GM21390 (cell line): Measurements from ENCODE around the gene BEX2.
"Not testable (repeated sequence)": the region's sequence is repeated elsewhere in the genome, so short reads cannot be mapped to it uniquely, and the experiment has no call there.

ENCODE experiments used
- ATAC-seq: cut with Tn5 transposase; IDR thresholded peaks from one replicate; pipeline ENCODE4 v1.9.1; 2021; ENCODE audit not compliant: unreplicated experiment

The BEX2 gene

DNA sequence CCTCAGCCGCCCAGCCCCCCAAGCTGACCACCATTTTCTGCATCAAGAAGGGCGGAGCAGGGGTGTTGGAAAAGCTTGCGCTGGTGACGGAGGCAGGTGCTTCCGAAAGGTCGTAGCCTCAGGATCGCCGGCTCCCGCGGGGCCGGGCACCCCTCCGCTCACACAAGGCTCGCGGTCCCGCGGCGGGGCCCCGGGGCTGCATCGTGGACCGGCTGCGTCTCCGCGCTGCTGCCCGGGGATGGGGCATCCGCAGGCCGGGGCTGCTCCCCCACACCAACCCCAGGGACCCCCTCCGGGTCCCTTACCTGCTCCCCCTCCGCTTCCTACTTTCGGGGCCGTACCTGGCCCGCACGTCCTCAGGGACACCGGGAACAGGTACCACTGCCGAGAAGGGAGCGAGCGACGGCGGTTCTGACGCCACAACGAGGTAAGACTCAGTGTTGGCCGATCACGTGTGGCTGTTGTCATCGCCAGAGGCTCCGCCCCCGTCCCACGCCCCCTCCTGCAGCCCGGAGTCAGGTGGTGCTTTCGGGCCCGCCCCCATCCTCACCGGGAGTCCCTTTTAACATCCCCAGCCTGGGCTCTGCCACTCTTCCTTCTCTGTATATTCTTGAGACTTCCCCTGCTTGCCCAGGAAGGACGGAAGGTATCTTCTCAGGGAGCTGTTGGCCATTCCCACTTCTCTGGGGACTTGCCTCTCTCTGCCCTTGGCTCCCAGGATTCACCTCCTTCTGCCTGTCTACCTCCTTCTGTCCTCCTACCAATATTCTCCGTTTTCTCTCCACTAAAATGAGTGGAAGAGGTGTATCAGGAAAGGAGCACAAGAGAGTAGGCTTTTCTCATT lies at the start of gene BEX2:
TSS of gene BEX2 (minus strand) at position 436 of the 844 bp plus-strand sequence. CDS start 1,014 bp downstream, outside the sequence.
- ATAC-seq = peak; percentile 97

DNA sequence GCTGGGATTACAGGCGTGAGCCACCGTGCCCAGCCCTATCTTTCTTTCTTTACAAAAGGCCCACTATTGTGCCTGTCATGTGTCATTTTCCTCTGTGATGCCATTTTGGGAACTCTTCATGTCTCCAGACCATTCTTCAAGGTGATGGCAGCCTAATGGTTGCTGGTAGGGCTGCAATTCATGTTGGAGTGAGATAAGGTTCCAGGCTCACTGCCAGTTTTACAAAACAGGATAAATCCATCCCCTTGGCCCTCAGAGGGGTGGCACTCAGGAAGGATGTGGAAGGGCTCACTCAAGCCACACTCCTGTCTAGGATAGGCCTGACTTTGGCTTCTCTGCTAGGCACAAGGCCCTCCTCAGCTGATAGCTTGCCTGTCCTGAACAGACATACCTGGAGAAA lies 49.3 kb upstream of the BEX2 start:
- no peak for ATAC-seq

DNA sequence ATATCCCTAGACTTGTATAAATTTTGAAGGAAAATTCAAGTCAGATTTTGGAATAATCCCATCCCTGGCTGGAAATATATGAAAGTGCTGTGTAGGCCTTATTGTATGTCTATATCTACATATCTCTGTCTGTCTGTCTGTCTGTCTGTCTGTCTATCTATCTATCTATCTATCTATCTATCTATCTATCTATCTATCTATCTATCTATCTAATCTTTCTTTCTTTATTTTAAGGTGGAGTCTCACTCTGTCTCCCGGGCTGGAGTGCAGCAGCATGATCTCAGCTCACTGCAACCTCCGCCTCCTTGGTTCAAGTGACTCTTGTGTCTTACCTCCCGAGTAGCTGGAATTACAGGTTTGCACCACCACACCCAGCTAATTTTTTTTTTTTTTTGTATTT lies 48.8 kb upstream of the BEX2 start:
- ATAC-seq = not testable (repeated sequence)

DNA sequence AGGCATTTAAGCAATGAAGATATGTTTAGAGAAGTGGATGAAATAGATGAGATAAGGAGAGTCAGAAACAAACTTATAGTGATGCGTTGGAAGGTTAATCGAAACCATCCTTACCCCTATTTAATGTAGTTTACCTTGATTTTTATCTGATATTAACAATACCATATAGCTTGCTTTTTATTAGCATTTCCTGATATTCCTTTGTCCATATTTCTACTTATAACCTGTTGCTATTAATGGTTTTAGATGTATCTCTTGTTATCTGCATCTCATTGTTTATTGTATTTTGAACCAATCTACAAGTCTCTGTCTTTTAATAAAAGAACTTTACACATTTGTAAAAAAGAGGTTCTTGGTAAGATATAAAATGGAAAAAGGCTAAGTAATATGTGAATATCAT lies 47.1 kb upstream of the BEX2 start:
- ATAC-seq = no peak

DNA sequence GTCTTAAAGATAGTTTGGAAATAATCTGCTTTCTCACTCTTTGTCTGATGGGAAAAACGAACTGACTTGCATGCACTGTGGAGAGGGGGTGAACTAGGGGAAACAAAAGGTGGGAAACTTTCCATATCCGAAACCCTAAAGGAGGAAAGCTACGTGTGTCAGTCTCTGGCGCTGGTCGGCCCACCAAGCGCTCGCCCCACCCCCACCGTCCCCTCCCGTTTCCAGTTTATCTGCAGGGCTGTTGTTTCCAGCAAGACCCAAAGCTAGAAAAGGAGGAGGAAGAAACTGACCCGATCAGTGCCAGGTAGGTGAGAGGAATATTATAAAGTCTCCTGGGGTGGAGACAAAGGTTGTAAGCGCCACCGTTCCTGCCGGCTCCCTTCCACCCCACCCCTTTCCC lies 46.1 kb upstream of the BEX2 start:
- ATAC-seq = no peak

DNA sequence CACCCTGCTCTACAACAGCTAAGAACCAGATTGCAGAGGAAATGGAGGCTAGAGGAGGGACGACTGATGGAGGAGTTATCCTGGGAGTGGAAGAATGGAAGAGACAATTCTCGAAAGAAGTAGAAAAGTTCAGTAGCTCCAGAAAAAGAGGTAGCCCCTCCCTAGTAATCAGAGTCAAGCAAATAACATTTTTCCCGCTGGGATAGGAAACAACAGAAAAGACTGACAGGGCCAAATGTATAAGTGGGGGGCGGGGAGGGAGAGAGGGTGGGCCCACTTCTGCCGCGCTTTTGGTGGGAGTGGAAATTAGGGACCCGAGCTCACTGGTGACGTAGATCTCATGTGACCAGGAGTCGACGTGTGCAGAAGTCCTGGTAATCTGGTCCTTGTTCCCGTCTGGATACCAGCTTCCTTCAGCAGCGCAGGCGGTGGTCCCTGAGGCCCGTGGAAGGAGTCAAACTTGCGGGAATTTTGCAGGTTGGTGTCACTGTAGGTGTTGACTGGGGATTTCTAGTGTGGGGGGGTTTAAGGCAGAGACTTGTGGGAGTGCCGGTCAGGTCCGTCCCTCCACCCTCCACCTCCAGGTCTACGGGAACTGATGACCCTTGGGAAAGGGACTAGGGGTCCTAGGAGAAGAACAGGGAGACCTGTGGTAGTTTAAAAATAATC lies 45.5 kb upstream of the BEX2 start, which contains the start of gene TCEAL9:
TSS of gene TCEAL9 (plus strand) at position 377 of the 669 bp plus-strand sequence. CDS start 1,179 bp downstream, outside the sequence.
- no peak for ATAC-seq

DNA sequence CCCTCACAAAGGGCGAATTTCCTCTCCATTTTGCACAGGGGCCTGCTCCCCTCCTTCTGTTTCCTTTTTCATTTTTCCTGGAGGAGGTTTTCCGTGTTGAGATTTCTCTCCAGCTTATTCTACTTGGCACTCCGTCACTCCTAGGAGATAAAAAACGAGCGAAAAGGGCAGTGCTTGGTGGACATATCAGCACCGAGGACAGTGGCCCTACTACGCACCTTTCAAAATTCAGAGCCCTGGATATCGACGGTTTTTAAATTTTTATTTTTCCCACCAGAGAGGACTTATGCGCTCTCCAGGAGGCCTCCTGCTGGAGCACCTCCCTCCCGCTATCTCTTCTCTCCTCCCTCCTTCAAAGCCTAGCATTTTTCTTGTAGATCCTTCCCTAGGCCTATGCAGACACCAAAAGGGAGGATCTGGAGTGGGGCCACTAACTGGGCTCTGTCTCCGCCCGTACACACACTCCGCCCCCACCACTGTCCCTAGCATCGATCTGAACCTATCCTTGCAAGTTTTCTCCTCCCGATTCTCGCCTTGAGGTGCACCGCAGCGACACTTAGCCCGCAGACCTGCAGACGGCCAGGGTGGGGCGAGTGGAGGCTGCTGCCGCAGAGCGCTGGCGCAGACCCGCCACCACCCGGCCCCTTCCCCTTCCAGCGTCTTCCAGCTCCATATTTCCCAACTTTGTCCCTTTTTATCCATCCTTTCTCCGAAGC lies 37.0 kb upstream of the BEX2 start:
- ATAC-seq = no peak

DNA sequence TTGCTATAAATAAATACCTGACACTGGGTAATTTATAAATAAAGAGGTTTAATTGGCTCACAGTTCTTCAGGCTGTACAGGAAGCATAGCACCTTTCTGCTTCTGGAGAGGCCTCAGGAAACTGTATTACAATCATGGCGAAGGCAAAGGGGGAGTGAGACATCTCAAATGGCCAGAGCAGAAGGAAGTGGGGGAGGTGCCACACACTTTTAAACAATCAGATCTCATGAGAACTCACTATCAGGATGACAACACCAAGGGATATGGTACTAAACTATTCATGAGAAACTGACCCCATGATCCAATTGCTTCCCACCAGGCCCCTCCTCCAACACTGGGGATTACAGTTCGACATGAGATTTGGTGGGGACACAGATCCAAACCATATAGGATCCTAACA lies 33.8 kb upstream of the BEX2 start:
- no peak for ATAC-seq

DNA sequence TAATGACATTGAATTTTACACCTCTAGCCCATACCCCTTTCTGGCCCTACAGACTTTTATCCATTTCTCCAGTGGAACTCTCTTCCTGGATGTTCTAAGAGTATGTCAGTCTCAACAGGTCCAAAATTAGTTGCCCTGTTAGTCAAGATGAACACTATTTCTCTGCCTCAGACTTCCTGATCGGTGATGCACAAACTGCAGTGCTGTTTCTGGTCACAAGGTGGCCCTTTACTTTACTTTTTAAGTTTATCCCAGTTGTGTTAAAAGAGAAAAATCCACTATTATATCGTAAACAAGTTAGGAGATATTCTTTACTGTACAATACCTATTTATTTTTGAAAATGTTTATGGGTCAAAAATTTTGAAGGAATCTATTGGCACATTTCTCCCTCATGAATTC lies 32.3 kb upstream of the BEX2 start:
- ATAC-seq = no peak

DNA sequence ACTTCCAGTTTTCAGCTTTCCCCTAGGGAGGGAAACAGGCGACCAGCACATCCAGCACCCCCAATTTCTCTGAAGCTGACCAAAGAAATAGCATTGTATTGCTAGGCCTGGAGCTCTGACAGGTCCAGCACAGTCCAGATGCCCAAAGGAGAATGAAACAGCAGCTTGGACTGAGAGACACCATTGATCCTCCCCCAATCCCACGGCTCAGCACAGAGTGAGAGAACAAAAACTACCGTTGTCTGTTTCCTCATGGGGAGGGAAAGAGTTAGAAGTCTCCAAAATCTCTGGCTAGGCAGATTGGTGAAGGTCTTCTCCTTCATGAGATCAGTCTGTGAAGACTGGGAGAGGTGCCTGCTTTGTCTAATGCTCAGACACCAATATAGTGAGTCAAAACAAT lies 27.9 kb upstream of the BEX2 start:
- no peak for ATAC-seq

DNA sequence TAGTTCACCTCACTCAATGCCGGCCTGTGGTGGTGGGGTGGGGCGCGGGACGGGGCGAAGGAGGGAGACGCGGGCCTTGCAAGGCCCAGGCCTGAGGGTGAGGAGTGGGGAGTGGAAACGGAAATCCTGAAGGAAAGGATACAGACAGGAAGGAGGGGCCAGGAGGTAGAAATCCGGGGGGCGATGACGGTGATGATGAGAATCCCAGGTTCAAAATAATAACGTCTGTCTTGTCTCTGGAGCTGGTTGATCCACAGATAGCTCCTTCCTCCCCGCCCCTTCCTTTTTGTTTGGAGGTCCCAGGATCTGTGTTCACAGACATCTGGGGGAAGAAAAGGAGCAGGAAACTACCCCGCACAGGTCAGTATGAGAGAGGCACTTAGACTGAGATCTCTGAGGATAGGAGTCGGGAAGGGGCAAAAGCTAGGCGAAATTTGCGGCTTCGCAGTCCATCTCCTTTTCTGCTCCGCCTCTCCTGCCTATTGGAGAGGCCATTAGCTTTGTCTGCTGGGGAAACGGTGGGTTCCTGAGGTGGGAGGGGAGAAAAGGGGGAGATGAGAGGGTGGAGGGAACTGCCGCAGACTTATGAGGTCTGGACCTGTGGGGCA lies 20.0 kb upstream of the BEX2 start:
- ATAC-seq = no peak

DNA sequence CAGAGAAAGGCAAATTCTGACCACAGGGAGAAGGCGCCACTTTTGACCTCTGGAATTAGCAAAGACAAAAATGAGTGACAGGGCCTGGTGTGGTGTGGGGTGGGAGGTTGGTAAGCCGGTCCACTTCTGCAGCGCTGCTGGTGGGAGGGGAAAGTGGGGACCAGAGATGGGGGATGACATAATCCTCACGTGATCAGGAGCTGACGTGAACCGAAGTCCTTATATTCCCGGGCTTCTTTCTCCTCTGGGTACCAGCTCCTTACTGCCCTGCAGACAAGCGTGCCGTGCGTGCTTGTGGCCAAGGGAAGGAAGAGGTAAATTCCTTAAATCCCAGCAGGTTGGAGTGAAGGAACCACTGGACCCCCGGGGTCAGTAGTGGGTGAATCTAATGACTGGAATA lies 19.2 kb upstream of the BEX2 start, which contains the start of gene TCEAL7:
TSS of gene TCEAL7 (plus strand) at position 249 of the 400 bp plus-strand sequence. CDS start 1,165 bp downstream, outside the sequence.
- no peak for ATAC-seq

DNA sequence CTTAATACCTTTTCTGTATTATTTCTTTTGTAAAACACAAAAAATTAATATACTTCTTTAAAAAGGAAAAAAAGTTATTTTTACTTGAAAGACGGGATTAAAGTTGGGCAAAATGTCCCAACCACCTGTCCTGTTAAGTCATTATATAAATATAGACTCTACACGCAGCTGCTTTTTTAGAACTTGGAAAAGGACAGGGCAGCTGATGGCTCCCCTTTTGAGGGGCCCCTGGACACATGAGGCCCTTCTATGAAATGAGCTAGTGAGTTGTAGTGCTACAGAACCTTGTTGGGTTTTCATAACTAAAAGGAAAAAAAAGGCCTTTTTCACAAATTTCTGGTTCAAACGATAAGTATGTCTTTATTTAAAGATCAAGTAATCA lies 600 bp upstream of the BEX2 start:
- no peak for ATAC-seq

DNA sequence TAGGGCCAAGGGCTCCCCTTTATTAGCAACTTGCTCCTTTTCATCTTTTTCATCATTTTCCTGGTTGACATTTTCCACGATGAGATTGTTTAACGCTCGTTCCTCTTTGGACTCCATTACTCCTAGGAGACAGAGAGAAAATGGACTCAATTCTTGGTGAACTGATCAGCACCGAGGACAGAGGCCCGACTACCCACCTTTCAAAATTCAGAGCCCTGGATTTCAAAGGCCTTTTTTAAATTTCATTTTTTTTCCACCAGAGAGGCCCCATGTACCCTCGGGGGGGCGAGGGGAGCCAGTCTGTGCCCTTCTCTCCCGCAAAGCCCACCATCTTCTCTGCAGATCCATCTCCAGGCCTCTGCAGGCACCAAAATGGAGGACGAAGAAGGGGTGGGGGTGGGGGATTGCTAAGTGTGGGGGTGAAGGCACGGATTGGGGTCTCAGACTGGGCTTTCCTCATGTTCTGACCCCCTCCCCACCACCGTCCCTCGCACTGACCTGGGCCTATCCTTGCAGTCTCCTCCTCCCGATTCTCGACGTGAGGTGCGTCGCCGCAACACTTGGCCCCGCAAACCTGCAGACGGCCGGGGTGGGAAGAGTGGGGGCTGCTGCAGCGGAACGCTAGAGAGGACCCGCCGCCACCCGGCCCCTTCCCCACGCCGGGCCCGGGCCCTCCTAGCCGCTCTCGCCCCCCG lies 783 bp downstream of the BEX2 start:
- no peak for ATAC-seq

DNA sequence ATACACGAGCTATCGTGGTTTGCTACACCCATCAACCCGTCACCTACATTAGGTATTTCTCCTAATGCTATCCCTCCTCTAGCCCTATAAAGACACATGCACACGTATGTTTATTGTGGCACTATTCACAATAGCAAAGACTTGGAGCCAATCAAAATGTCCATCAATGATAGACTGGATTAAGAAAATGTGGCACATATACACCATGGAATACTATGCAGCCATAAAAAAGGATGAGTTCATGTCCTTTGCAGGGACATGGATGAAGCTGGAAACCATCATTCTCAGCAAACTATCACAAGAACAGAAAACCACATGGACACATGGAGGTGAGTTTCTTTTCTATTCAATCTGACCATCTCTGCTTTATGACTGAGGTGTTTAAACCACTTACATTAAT lies 5.1 kb downstream of the BEX2 start:
- not testable (repeated sequence) for ATAC-seq

DNA sequence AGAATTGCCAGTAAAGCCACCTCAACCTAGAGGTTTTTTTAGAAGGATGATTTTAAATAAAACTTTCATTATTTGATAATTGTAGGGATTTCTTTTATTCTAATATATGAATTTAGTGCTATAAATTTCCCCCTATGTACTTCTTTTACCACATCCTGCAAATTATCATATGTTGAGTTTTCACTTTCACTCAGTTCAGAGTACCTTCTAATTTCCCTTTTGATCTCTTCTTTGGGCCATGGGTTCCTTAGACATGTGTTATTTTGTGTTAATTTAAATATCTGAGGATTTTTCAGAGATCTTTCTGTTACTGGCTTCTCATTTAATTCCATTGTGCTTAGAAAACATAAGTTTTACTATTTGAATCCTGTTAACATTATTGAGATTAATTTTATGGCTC lies 6.1 kb downstream of the BEX2 start:
- ATAC-seq = no peak

DNA sequence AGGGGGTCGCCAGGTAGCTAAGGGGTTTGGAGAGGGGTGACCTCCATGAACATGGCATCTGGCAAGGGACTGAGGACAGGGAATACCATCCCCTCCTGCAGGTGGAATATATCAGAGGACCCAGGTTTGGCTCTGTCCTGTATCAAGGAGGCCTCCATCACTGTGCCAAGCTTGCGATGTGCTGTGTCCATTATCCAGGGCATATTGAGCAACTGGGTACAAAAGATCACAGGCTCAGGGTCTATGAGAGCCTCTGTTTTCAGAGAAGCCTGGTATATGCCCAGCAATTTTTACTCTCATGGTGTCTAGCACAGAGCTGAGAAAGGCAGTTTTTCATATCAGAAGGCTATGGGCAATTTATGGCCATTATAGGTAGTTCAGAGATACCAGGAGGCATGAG lies 17.7 kb downstream of the BEX2 start:
- no peak for ATAC-seq

DNA sequence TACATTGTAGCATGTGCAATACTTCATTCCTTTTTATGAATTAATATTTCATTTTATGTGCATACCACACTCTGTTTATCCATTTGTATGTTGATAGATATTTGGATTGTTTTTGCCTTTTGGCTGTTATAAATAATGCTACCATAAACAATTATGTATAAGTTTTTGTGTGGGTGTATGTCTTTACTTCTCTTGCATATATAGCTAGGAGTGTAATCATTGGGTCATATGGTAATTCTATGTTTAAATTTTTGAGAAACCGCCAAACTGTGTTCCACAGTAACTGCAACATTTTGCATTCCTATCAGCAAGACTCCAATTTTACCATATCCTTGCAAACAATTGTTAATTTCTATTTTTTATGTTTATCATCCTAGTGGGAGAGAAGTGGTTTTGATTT lies 31.2 kb downstream of the BEX2 start:
- ATAC-seq = no peak

DNA sequence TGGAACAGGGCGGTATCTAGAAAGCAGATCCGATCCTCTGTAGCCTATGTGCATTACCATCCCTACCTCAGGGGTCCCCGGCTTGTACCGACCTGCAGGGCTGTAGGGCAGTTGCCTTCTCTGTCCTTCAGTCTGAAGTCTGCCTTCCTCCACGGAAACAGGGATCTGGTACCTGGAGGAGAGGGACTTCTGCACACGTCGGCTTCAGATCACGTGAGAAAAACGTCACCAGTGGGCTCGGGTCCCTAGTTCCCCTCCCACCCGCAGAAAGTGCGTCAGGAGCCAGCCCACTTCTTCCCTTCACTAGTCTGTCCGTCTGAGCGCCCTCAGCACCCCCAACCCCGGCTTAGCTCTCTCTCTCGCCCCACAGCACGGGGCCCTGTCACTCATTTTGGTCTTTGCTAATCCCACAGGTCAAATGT lies 34.2 kb downstream of the BEX2 start, which contains the start of gene TCEAL5:
TSS of gene TCEAL5 (minus strand) at position 170 of the 422 bp plus-strand sequence. CDS start 2,187 bp downstream, outside the sequence.
- ATAC-seq = no peak

DNA sequence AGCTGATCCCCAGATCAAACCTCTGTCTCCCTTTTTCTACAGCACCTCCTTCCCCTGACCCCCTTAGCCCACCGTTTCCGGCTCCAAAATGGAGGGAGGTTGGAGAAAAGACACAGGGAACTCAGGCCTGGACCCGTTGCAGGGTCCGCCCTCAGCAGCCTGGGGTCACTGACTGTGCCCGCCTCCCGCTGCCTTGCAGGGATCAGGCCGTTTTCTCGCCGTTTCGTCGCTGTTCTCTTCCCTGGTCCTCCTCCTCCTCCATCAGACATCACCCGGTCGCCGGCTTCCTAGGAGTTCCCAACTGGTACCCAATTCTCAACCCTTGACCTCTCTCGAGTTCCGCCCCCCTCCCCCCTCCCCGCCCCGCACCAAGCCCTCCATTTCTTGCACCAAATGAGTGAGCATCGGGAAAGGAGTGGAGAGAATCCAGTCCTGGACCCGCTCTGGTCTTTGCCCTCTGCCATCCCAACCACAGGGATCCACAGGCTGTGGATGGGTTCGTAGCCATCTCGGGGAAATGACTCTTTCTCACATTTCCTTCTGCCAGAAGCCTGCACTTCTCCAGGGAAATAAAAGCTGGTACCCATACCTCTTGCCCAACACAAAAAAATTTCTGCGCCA lies 34.7 kb downstream of the BEX2 start:
- ATAC-seq = no peak
